Activated naive CD4-positive, alpha-beta T cell (primary cell): ENCODE data around the gene PPP1R3C.

Experiments used
- DNase-seq, 4 experiments: peaks; one replicate each; lab custom pipeline; 2025; lab: John Stamatoyannopoulos, UW

PPP1R3C gene

DNA sequence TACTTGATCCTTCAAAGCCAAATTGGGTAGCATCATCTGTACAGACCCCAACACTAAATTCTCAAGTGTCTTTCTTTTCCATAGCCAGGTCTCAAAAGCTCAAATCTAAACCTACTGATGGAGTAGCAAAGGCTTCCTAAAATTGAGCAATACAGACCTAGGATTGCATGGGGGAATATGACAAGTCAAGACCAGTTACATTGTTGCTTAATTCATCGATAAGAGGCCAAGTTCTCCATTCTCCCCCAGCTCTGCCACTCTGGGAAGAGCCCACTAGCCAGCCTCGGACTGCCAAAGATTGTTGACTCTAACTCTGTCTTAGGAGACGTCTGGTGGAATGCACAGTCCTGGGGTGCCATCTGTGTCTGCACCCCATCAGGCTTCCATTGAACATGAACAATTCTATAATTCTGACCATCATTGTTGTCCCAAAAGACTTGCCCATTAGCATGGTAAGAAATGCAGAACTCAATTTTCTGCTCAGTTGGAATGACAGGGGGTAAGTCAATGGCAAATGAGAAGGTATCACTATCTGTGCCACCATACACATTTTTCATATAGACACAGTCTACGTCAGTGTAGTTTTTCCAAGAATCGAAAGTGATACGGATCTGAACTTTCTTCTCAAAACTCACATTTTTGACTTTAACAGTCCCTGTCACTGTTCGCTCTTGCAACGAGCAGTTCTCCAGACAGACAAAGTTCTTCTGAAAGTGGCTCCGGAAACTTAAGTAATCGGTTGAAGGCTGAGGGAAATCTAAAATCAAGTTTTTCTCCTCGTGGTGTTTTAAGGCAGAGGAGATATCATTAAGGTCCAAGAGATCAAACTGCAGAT lies 2.9 kb downstream of the PPP1R3C start:
- DNase-seq: no peak

GRCh38 chr10:91628383-91628782 lies 4.5 kb downstream of the PPP1R3C start:
- DNase-seq: no peak

GRCh38 chr10:91627344-91628102 lies 5.3 kb downstream of the PPP1R3C start:
- DNase-seq: no peak

DNA sequence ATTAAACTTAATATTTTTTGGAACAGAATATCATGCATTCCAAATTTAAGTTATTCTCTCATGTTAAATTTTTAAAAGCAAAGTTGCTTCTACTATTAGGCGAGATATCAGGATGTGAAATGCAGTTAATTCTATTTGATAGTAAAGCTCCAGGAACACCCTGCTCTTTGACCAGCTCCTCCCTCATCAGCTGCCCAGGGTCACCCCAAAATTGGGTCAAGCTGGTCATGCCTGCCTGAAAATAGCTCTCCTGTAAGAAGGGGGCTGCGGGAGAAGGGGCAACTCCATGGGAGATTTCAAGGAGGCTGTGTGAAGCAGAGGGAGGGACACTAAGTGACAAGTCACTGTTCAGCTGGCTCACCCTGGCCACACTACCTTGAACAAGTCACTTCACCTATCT lies 5.9 kb downstream of the PPP1R3C start:
- DNase-seq: no peak

GRCh38 chr10:91624633-91625032 lies 8.2 kb downstream of the PPP1R3C start:
- no peak for DNase-seq

GRCh38 chr10:91622601-91623000 lies 10.3 kb downstream of the PPP1R3C start:
- DNase-seq: no peak

DNA sequence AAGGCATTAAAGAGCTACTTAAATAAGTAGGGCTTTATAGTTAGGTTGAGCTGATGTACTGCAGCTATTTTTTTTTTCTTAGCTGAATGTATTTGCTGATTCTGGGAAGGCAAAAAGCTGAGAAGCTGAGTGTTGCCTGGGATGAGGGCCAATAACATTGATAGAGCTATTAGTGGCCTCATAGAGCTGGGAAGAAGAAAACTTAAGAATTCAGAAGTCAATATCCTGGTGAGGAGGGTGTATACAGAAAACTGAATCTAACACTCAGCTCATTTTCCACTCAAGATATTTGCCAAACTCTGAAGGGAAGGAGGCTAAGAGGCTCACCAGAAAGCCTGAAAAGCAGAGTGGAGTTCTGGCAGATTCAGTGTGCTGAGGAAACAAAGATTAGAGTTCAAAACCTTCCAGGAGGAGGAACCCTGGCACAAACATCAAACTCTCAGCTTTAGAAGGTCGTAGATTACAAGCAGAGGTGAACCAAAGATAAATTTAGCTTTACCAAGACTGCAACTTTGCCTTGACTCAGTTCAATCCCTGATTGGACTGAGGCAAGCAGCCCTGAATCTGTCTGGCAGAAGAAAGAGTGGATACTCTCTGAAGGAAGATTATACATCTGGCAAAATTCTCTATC lies 11.3 kb downstream of the PPP1R3C start:
- DNase-seq: no peak

- no peak for DNase-seq
These were observed 15.7 kb downstream of the PPP1R3C start for GRCh38 chr10:91617072-91617609.

DNA sequence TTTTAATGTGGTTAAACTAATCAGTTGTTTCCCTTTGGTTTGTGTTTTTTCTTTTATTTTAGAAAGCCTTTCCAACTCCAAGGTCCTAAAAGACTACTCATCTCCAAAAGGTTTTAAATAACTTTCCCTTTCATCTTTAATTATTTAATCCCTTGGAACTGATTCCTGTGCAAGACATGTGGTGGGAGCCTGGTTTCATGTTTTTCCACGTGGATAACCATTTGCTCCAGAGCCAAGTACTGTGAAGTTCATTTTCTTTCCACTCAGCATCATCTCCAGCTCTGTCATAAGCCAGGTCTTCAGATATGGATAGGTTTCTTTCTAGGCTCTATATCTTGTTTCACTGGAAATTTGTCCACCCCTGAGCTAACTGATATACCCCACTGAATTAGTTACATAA lies 16.7 kb downstream of the PPP1R3C start:
- no peak for DNase-seq

GRCh38 chr10:91614225-91614624 lies 18.6 kb downstream of the PPP1R3C start:
- DNase-seq: no peak

DNA sequence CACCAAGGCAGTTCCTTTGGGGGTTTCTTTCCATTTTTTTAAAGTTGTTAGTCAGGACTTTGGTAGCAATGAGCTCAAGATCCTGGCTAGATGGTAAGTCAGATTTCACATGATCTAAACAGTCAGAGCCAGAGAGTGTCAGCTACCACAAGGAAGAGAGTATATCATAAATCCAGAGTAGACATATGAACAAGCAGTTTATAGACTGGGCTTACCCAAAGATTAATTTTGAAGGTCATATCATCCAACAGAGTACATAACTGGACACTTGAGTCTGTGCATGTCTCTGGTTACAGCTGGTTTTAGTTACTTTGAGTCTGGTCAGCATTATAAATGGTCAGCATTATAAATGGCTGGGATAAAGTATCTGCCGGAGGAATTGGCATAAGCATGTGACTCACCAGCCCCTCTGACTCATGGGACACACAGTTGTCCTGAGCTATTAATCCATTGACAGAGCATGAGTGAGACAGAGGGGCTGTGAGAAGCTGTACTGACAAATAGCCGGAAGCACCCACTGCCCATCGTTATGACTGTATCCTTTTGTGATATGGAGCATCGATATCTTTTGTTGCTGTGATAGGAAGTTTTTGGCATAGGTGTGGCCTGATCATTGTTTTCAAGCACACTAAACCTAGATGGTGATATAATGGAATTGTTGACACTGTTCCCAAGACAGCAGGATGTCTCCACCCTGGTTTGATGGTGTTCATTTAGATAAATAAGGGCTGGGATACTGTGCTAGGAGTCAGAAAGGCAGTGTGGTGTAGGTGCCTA lies 19.3 kb downstream of the PPP1R3C start:
- DNase-seq: no peak

DNA sequence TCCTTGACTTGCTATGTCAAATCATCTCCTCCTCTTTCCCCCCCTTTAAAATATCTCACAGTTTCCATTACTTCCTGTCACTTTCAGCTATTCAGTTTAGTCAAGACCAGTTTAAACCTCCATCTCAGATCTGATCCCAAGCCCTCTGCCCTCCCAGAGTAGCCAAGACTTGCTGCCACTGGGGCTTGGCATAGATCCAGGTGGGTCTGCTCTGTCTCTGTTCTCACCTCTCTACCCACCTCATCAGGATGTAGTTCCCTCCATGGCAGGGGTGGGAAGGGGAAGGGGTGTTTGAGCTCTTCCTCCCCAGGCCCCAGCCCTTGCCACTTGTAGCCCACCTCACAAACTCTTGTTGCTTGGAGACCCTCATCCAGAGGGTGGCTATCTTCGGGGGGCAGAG lies 22.0 kb downstream of the PPP1R3C start:
- DNase-seq: no peak

- DNase-seq: no peak
These were observed 22.4 kb downstream of the PPP1R3C start for GRCh38 chr10:91610444-91610843.

DNA sequence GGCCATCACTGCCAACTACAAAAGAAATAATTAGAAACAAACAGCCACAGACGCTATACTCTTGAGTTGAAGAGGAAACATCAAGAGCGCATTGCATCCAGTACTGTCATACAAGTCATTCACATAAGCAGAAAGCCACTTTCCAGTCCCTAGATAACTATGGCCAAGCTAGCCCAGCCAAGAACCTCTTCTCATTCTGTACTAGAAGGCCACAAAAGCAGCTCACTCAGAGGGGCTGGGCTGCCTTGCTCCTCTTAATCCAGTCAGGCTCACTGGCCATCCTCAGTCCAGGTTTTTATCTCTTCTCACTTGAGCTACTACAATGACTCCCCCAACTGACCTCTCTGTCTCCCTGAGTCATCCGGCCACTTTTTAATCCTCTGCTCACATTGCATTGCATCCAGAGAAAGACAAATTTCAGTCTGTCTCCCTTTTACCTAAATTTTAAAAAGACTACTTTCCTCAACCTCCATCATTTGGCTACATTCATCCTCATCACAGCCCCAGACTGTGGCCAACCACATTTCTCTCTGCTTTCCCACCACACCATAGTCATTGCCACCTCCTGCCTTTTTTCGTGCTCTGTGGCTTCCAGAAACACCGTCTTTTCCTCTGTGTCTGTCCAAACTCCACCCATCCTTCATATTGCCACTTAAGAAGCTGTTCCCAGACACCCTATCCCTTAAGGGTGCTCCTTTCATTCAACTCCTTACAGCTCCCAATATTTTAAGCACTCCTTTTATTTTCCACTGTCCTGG lies 25.0 kb downstream of the PPP1R3C start:
- no peak for DNase-seq

- DNase-seq: no peak
These were observed 26.9 kb downstream of the PPP1R3C start for GRCh38 chr10:91605968-91606367.

DNA sequence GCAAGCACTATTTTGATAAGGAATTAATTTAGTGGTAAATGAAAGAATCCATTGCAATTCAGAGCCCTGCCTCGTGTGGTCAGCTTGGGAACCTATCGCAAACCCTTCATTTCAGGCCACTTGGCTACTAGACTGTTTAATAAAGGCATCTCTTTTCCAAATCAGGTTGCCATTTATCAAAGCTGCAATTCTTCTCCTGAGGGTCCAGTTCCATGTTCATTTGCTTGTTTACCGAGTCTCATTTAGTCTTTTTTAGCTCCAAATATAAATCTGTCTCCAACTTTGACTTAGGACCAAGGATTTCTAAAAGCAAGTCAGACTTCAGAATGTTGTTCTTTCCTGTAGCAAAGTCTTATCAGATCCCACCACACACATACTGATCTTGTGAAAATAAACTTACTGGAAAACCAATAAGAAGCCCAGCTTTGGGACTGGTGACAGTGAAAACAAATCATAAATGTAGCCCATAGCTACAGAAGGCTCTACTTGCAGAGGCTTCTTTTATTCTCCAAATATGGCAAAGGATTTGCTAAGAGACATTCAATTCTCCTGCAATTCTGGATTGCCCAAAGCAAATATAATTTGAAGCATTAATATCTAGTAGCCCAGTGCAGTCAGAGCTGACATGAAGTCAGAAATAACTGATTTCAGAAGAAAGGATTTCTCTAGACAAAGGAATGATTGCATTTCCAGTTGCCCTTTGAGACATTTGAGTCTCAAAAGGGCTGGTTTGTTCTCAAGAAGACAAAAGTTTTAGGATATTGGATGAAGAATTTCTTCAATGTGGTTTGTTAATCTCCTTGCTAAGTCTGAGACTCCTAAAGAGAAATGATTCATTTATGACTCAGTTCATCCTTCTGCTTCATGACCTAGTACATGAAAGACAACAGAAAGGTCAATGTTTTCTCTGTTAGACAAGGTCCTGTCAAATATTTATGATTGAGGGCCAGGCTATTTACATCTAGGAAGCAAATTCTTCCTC lies 28.0 kb downstream of the PPP1R3C start:
- DNase-seq: no peak

GRCh38 chr10:91603931-91604331 lies 28.9 kb downstream of the PPP1R3C start:
- DNase-seq: no peak

DNA sequence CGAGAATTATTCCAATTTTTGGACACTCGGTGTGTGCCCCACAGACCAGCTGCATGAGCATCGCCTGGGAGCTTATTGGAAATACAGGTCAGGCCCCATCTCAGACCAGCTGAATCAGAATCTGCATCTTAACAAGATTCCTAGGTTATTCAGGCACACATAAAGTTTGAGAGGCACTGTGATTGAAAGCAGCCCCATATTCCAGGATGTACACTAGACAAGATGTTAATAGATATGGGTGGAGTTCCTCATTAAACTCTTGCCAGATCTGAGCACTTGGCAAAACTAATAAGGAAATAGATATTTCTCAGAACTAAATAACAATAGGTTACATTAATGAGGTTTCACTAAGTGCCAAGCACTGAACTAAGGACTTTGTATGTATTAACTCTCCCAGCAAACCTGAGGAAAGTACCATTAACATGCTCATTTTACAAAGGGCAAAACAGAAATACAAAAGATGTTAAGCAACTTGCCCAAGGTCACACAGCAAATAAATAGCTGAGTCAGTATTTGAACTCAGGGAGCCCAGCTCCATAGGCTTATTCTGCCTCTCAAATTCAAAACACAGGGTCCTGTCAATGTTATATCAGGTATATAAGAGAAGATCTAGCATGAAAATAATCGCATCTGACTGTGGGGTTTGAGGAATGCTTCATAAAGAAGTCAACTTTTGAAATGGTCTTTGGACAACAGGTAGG lies 29.9 kb downstream of the PPP1R3C start:
- no peak for DNase-seq

- DNase-seq: no peak
These were observed 30.4 kb downstream of the PPP1R3C start for GRCh38 chr10:91602449-91602848.
